ENCODE measurements around the gene FAM222A.

DNA sequence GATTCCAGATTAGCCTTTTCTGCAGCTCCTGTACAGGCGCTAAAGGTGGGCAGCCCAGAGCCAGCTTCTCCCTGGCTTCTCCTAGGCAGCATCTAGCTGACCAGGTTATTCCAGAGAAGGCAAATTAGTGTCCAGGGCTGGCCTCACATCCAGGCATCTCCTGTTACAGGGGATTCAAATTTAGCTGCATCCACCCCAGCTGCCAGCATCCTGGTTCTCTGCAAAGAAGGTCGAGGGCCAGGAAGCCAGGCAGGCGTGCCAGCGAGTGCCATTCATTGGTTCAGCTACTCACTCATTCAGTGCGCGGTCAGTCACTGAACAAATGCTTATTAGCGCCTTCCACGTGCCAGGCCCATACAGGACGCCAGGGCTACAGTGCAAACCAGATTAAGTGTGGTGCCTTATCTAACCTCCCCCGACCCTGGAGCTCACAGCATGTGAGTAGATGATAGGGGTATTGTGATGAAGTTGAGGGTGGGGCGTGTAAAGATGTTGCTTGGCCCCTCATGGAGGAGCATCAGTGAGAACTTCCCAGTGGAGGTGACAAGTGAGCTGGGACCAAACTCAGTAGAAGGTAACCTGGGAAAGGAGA, 15.7 kb upstream of the FAM222A start:
- TF ChIP-seq CTCF (IDR thresholded peaks at IDR 0.05; ENCODE audit: insufficient read depth, low read length, poor library complexity, severe bottlenecking): no peak
- TF ChIP-seq EZH2phosphoT487 (conservative IDR thresholded peaks at IDR 0.05; ENCODE audit: low read length): no peak

Data from SU-DHL-6 (cell line).